OCI-LY1 (cell line): ENCODE results near the gene TMOD3.

Experiments used
- H2AFZ ChIP-seq: fragments of 200-600 bp; sonication (generic), shearing (Covaris generic); 2 replicates; pipeline ENCODE4 v1.6.0; 2014; ENCODE audit warnings: antibody characterized with exemption, mild to moderate bottlenecking, low read length
- H3F3A ChIP-seq: fragments of 200-600 bp; sonication (generic), shearing (Covaris generic); 2 replicates; pipeline ENCODE4 v1.6.0; 2014; ENCODE audit warnings: mild to moderate bottlenecking, antibody characterized with exemption, low read length, moderate library complexity; ENCODE audit not compliant: insufficient read depth
- H3K27ac ChIP-seq: fragments of 200-600 bp; sonication (generic); 2 replicates; pipeline ENCODE4 v1.5.1; 2014; ENCODE audit warnings: low read length, mixed run types, mild to moderate bottlenecking, low read depth; ENCODE audit not compliant: poor library complexity, severe bottlenecking
- H3K27me3 ChIP-seq: fragments of 200-600 bp; sonication (generic); 2 replicates; pipeline ENCODE4 v1.6.0; 2014; ENCODE audit warnings: antibody characterized with exemption, mild to moderate bottlenecking, low read length, moderate library complexity; ENCODE audit not compliant: insufficient read depth
- H3K36me3 ChIP-seq: fragments of 200-600 bp; sonication (generic); 2 replicates; pipeline ENCODE4 v1.6.1; 2014; ENCODE audit warnings: mild to moderate bottlenecking, antibody characterized with exemption, low read length, moderate library complexity, mixed read lengths; ENCODE audit not compliant: insufficient read depth
- H3K4me1 ChIP-seq: fragments of 200-600 bp; sonication (generic); 2 replicates; pipeline ENCODE4 v1.5.1; 2014; ENCODE audit warnings: mild to moderate bottlenecking, low read length, moderate library complexity; ENCODE audit not compliant: insufficient read depth, severe bottlenecking
- H3K4me2 ChIP-seq: fragments of 200-600 bp; sonication (generic), shearing (Covaris generic); 2 replicates; pipeline ENCODE4 v1.6.1; 2014; ENCODE audit warnings: low read length
- H3K4me3 ChIP-seq: fragments of 200-600 bp; sonication (generic); 2 replicates; pipeline ENCODE4 v1.5.1; 2014; ENCODE audit warnings: low read length, low read depth, mild to moderate bottlenecking, mixed read lengths; ENCODE audit not compliant: poor library complexity, severe bottlenecking
- H3K79me2 ChIP-seq: fragments of 200-600 bp; shearing (Covaris generic); 2 replicates; pipeline ENCODE4 v1.6.1; 2016; ENCODE audit warnings: mixed run types, low read length, mixed read lengths; ENCODE audit not compliant: insufficient read depth
- H3K9ac ChIP-seq: fragments of 200-600 bp; sonication (generic), shearing (Covaris generic); 2 replicates; pipeline ENCODE4 v1.6.1; 2014; ENCODE audit warnings: mild to moderate bottlenecking, low read length, mixed read lengths
- H3K9me2 ChIP-seq: fragments of 200-600 bp; sonication (generic), shearing (Covaris generic); 2 replicates; pipeline ENCODE4 v1.6.1; 2014; ENCODE audit warnings: low read depth, mild to moderate bottlenecking, low read length, mixed read lengths
- H3K9me3 ChIP-seq: fragments of 200-600 bp; shearing (Covaris generic); 2 replicates; pipeline ENCODE4 v1.6.1; 2014; ENCODE audit warnings: low read length, mixed read lengths
- H4K20me1 ChIP-seq: fragments of 200-600 bp; sonication (generic), shearing (Covaris generic); 2 replicates; pipeline ENCODE4 v1.6.0; 2016; ENCODE audit warnings: mild to moderate bottlenecking, low read length; ENCODE audit not compliant: insufficient read depth
- CTCF ChIP-seq: fragments of 200-600 bp; sonication (generic), shearing (Covaris generic); IDR thresholded peaks from 2 replicates; pipeline ENCODE4 v1.5.1; 2017; ENCODE audit warnings: mild to moderate bottlenecking, antibody characterized with exemption, low read length, moderate library complexity, mixed read lengths
- EZH2 ChIP-seq: fragments of 200-600 bp; sonication (generic), shearing (Covaris generic); IDR thresholded peaks from 2 replicates; pipeline ENCODE4 v1.8.0; 2017; ENCODE audit warnings: borderline replicate concordance, mixed run types, mild to moderate bottlenecking, antibody characterized with exemption, low read length, moderate library complexity, mixed read lengths

Gene TMOD3

GRCh38 chr15:51838270-51838669, 8.8 kb downstream of the TMOD3 start:
- Histone ChIP-seq H3K36me3 (no peaks in the 10 kb centered on the region), H3K9me3 (no peaks in the 10 kb centered on the region), H3K9me2 (no peaks in the 10 kb centered on the region), H3K4me1 (peaks cover 73% of the 10 kb centered on the region), H3K27me3 (no peaks in the 10 kb centered on the region), H2AFZ (no peak overlapping the region), H3F3A (no peaks in the 10 kb centered on the region), H3K27ac (peak overlapping the region; percentile 65), H4K20me1 (no peaks in the 10 kb centered on the region), H3K9ac (peak overlapping the region; percentile 47; the same call in 1 of the 2 replicates), H3K4me2 (peak overlapping the region; percentile 66), H3K79me2 (peaks cover 69% of the 10 kb centered on the region), H3K4me3 (peak overlapping the region; percentile 45)
- TF ChIP-seq CTCF (no peak), EZH2 (no peak)

- Histone ChIP-seq H3K9me3 (no peaks in the 10 kb centered on the region), H3K27ac (no peak overlapping the region), H4K20me1 (no peaks in the 10 kb centered on the region), H3F3A (no peaks in the 10 kb centered on the region), H3K27me3 (no peaks in the 10 kb centered on the region), H3K36me3 (no peaks in the 10 kb centered on the region), H3K4me2 (no peak overlapping the region), H3K9ac (no peak overlapping the region), H3K4me1 (peaks cover 55% of the 10 kb centered on the region), H2AFZ (no peak overlapping the region), H3K4me3 (no peak overlapping the region), H3K9me2 (no peaks in the 10 kb centered on the region), H3K79me2 (peaks cover 72% of the 10 kb centered on the region)
- TF ChIP-seq EZH2 = no peak
- no peak for TF ChIP-seq CTCF
Observed at GRCh38 chr15:51840692-51841091, 11.2 kb downstream of the TMOD3 start.

- H3F3A ChIP-seq = no peaks in the 10 kb centered on the region
- no peaks in the 10 kb centered on the region for H3K27me3 ChIP-seq
- H2AFZ ChIP-seq = no peak overlapping the region
- H3K9ac ChIP-seq = no peak overlapping the region
- peaks cover 69% of the 10 kb centered on the region for H3K79me2 ChIP-seq
- TF ChIP-seq EZH2 (no peak), CTCF (no peak)
- no peaks in the 10 kb centered on the region for H4K20me1 ChIP-seq
- H3K4me1 ChIP-seq = peaks cover 54% of the 10 kb centered on the region
- H3K4me3 ChIP-seq = no peak overlapping the region
- H3K9me2 ChIP-seq = no peaks in the 10 kb centered on the region
- no peaks in the 10 kb centered on the region for H3K36me3 ChIP-seq
- H3K27ac ChIP-seq = no peak overlapping the region
- H3K4me2 ChIP-seq = no peak overlapping the region
- H3K9me3 ChIP-seq = no peaks in the 10 kb centered on the region
Observed at GRCh38 chr15:51841406-51842040, 12.1 kb downstream of the TMOD3 start.
